ENCODE measurements around the gene PRSS48.

DNA sequence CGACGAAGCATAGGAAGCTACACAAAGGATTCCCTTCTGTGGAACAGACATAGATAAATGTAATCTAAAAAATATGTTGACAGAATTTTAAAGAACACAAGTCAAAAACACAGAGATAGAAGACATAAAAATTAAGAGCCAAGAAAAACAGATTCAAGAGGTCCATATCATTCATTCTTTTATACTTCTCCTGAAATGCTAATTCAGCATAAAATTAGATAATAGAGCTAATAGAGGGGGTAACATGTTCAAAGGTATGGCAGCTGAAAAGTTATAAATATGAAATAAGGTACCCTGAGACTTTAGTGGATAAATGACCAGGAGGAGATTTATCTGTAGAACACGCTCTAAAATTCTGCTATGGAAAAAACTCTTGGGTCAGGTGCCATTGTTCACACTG is 37.4 kb upstream of the PRSS48 start:
- TF ChIP-seq, protein P1, sequence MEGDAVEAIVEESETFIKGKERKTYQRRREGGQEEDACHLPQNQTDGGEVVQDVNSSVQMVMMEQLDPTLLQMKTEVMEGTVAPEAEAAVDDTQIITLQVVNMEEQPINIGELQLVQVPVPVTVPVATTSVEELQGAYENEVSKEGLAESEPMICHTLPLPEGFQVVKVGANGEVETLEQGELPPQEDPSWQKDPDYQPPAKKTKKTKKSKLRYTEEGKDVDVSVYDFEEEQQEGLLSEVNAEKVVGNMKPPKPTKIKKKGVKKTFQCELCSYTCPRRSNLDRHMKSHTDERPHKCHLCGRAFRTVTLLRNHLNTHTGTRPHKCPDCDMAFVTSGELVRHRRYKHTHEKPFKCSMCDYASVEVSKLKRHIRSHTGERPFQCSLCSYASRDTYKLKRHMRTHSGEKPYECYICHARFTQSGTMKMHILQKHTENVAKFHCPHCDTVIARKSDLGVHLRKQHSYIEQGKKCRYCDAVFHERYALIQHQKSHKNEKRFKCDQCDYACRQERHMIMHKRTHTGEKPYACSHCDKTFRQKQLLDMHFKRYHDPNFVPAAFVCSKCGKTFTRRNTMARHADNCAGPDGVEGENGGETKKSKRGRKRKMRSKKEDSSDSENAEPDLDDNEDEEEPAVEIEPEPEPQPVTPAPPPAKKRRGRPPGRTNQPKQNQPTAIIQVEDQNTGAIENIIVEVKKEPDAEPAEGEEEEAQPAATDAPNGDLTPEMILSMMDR (IDR thresholded peaks at IDR 0.05 in 8 of 11, conservative IDR thresholded peaks at IDR 0.05 in 3 of 11) = no peak
- TF ChIP-seq POLR2A (IDR thresholded peaks at IDR 0.05) (no peak), POLR2AphosphoS5 (IDR thresholded peaks at IDR 0.05) (no peak)

All from spleen (tissue), 7 donors.